ENCODE data around the gene CDYL. TPM values are rescaled to one million over a fixed set of nuclear protein-coding genes. Genes with fewer than 3 reads are reported as not detected.
A peak's percentile ranks its signal among the peaks of the same experiment; 100 is the strongest.

The CDYL gene
- total RNA-seq, 1 donor from 2014 or later, result 104 TPM

- no peaks in the 10 kb centered on the region for H3K27me3 Mint-ChIP-seq (ENCODE audit: low read depth)
- H3K27ac Mint-ChIP-seq, result peak overlapping the region; percentile 75
- H3K9me3 Mint-ChIP-seq, result no peaks in the 10 kb centered on the region
- no peak for TF ChIP-seq CTCF (IDR thresholded peaks at IDR 0.05; ENCODE audit: unreplicated experiment)
- DNase-seq (ENCODE audit: low spot score in 2 of 2, unreplicated experiment in 2 of 2), result no peak
- H3K4me3 Mint-ChIP-seq, result no peak overlapping the region
- H3K36me3 Mint-ChIP-seq, result peaks cover 15% of the 10 kb centered on the region
- peaks cover 22% of the 10 kb centered on the region for H3K4me1 Mint-ChIP-seq
Measured at GRCh38 chr6:4914420-4915159, 138.4 kb downstream of the CDYL start.

GRCh38 chr6:4916954-4917561 lies 140.9 kb downstream of the CDYL start:
- H3K27ac Mint-ChIP-seq, result no peak overlapping the region

GRCh38 chr6:4920914-4921410 lies 144.8 kb downstream of the CDYL start:
- H3K27ac Mint-ChIP-seq, result no peak overlapping the region
- peaks cover 18% of the 10 kb centered on the region for H3K4me1 Mint-ChIP-seq
- no peak for TF ChIP-seq CTCF (IDR thresholded peaks at IDR 0.05; ENCODE audit: unreplicated experiment)
- no peak for DNase-seq (ENCODE audit: low spot score in 2 of 2, unreplicated experiment in 2 of 2)
- no peaks in the 10 kb centered on the region for H3K36me3 Mint-ChIP-seq
- no peaks in the 10 kb centered on the region for H3K27me3 Mint-ChIP-seq (ENCODE audit: low read depth)
- no peaks in the 10 kb centered on the region for H3K9me3 Mint-ChIP-seq
- H3K4me3 Mint-ChIP-seq, result no peak overlapping the region

More at GRCh38 chr6:4916954-4917561, 140.9 kb downstream of the CDYL start:
- DNase-seq (ENCODE audit: low spot score in 2 of 2, unreplicated experiment in 2 of 2), result no peak
- no peak for TF ChIP-seq CTCF (IDR thresholded peaks at IDR 0.05; ENCODE audit: unreplicated experiment)
- peaks cover 23% of the 10 kb centered on the region for H3K4me1 Mint-ChIP-seq
- H3K27me3 Mint-ChIP-seq (ENCODE audit: low read depth), result no peaks in the 10 kb centered on the region
- no peak overlapping the region for H3K4me3 Mint-ChIP-seq
- no peaks in the 10 kb centered on the region for H3K9me3 Mint-ChIP-seq
- peaks cover 6% of the 10 kb centered on the region for H3K36me3 Mint-ChIP-seq

GRCh38 chr6:4922488-4923037 lies 146.4 kb downstream of the CDYL start:
- no peaks in the 10 kb centered on the region for H3K9me3 Mint-ChIP-seq
- peaks cover 18% of the 10 kb centered on the region for H3K4me1 Mint-ChIP-seq
- H3K4me3 Mint-ChIP-seq, result no peak overlapping the region
- H3K36me3 Mint-ChIP-seq, result no peaks in the 10 kb centered on the region
- TF ChIP-seq CTCF (IDR thresholded peaks at IDR 0.05; ENCODE audit: unreplicated experiment), result no peak
- no peak for DNase-seq (ENCODE audit: low spot score in 2 of 2, unreplicated experiment in 2 of 2)
- no peak overlapping the region for H3K27ac Mint-ChIP-seq
- H3K27me3 Mint-ChIP-seq (ENCODE audit: low read depth), result no peaks in the 10 kb centered on the region

GRCh38 chr6:4923081-4923480 lies 146.9 kb downstream of the CDYL start:
- no peak overlapping the region for H3K27ac Mint-ChIP-seq
- H3K9me3 Mint-ChIP-seq, result peaks cover 4% of the 10 kb centered on the region
- no peaks in the 10 kb centered on the region for H3K27me3 Mint-ChIP-seq (ENCODE audit: low read depth)
- no peak for TF ChIP-seq CTCF (IDR thresholded peaks at IDR 0.05; ENCODE audit: unreplicated experiment)
- H3K4me3 Mint-ChIP-seq, result no peak overlapping the region
- peaks cover 18% of the 10 kb centered on the region for H3K4me1 Mint-ChIP-seq
- peaks cover 3% of the 10 kb centered on the region for H3K36me3 Mint-ChIP-seq
- no peak for DNase-seq (ENCODE audit: low spot score in 2 of 2, unreplicated experiment in 2 of 2)
